GM06990 (cell line): ENCODE data around the gene ADM2.
"Not testable (repeated sequence)": the region's sequence is repeated elsewhere in the genome, so short reads cannot be mapped to it uniquely, and the experiment has no call there.

ENCODE experiments used
- DNase-seq: peaks from one replicate; pipeline ENCODE4 v3.0.0-alpha.2; 2011; ENCODE audit not compliant: insufficient read length; ENCODE audit errors: extremely low read depth
- H3K27me3 ChIP-seq: replicated peaks from 2 replicates; pipeline ENCODE4 v1.6.0; 2011; ENCODE audit warnings: low read length; ENCODE audit not compliant: control insufficient read depth, insufficient read depth
- H3K36me3 ChIP-seq: 2 replicates; pipeline ENCODE4 v1.5.1; 2011; ENCODE audit warnings: low read length; ENCODE audit not compliant: control insufficient read depth, insufficient read depth
- H3K4me3 ChIP-seq: replicated peaks from 2 replicates; pipeline ENCODE4 v1.5.1; 2011; ENCODE audit warnings: low read depth, mild to moderate bottlenecking, control low read depth, low read length
- CTCF ChIP-seq: IDR thresholded peaks from 2 replicates; pipeline ENCODE4 v1.5.1; 2011; ENCODE audit warnings: low read length, control low read depth, mild to moderate bottlenecking, inconsistent platforms; ENCODE audit not compliant: insufficient read depth, poor library complexity, severe bottlenecking

The ADM2 gene

DNA sequence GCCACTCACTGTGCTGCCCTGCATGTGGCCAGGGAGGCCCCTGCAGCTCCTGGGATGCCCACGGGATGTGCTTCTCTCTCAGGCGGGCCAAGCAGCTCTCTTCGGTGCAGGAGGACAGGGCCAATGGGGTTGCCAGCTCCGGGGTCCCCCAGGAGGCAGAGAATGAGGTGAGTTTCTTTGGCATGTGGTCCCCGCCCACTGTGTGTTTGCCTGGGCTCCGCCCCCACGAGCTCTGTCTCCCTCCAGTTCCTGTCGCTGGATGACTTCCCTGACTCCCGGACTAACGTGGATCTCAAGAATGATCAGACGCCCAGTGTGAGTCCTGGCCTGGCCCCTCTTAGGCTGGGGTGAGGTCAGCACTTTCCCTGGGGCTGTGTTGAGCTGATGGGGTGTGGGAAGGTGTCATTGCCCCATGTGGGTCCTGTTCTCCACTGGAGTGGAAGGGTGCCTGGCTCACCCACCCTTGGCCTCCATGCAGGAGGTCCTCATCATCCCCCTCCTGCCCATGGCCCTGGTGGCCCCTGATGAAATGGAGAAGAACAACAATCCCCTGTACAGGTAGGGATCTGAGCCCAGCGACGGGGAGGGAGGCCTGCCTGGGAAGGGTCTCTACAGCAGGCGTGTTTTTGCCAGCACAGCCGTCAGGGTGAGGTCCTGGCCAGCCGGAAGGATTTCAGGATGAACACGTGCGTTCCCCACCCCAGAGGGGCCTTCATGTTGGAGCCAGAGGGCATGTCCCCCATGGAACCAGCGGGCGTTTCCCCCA, 36.3 kb downstream of the ADM2 start:
- Histone ChIP-seq H3K36me3 (peaks cover 32% of the 10 kb centered on the region), H3K4me3 (no peak overlapping the region), H3K27me3 (no peaks in the 10 kb centered on the region)
- no peak for TF ChIP-seq CTCF
- DNase-seq, result no peak

GRCh38 chr22:50518606-50519005, 37.3 kb downstream of the ADM2 start:
- no peak for TF ChIP-seq CTCF
- Histone ChIP-seq H3K27me3 (no peaks in the 10 kb centered on the region), H3K36me3 (peaks cover 40% of the 10 kb centered on the region), H3K4me3 (no peak overlapping the region)
- DNase-seq, result no peak

GRCh38 chr22:50519151-50519550, 37.8 kb downstream of the ADM2 start:
- H3K36me3 ChIP-seq, result peaks cover 46% of the 10 kb centered on the region
- TF ChIP-seq CTCF, result no peak
- no peak for DNase-seq
- no peaks in the 10 kb centered on the region for H3K27me3 ChIP-seq
- H3K4me3 ChIP-seq, result no peak overlapping the region

DNA sequence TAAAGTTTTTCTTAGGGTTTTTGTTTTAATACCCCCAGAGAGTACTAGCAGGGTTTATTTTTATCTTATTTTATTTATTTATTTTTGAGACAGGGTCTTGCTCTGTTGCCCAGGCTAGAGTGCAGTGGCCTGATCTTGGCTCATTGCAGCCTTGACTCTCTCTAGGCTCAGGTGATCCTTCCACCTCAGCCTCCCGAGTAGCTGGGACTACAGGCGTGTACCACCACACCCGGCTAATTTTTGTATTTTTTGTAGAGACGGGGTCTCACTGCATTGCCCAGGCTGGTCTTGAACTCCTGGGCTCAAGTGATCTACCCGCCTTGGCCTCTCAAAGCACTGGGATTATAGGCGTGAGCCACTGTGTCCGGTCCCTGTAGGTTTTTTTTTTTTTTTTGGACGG, 38.8 kb downstream of the ADM2 start:
- not testable (repeated sequence) for H3K4me3 ChIP-seq, H3K27me3 ChIP-seq, DNase-seq
- peaks cover 48% of the 10 kb centered on the region for H3K36me3 ChIP-seq

GRCh38 chr22:50520826-50521453, 39.6 kb downstream of the ADM2 start:
- Histone ChIP-seq H3K27me3 (no peaks in the 10 kb centered on the region), H3K36me3 (peaks cover 48% of the 10 kb centered on the region), H3K4me3 (no peak overlapping the region)
- no peak for DNase-seq
- TF ChIP-seq CTCF, result no peak

DNA sequence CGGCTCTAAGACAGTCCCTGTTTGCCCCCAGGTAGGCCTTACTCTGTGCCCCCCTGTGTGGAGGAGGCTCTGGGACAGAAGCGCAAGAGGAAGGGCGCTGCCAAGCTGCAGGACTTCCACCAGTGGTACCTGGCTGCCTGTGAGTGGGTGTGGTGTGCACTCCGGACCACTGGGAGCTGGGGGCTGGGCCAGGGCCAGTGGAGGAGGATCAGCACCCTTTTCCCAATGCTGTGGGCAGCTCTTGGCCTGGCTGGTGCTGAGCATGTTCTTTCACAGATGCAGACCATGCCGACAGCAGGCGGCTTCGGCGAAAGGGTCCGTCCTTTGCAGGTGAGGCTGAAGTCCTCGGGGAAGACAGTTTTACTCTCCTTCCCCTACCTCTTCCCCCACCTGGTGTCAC, 40.4 kb downstream of the ADM2 start:
- H3K36me3 ChIP-seq, result peaks cover 46% of the 10 kb centered on the region
- no peak for DNase-seq

More for the DNA sequence above, 40.4 kb downstream of the ADM2 start:
- H3K4me3 ChIP-seq, result no peak overlapping the region
- no peaks in the 10 kb centered on the region for H3K27me3 ChIP-seq
- TF ChIP-seq CTCF, result no peak
